ENCODE data around the gene GOPC. TPM values are rescaled to one million over a fixed set of nuclear protein-coding genes. Genes with fewer than 3 reads are reported as not detected.

The GOPC gene
- total and polyA plus RNA-seq, 2 of the 13 experiments (the other 11 are each of a cell fraction or from before 2014, with no cell fraction given) = 20.9 to 41.5 TPM

- TF ChIP-seq ERF (CRISPR knock-in tag; IDR thresholded peaks at IDR 0.05) (no peak), HOMEZ (CRISPR knock-in tag; IDR thresholded peaks at IDR 0.05; ENCODE audit: low read depth) (peak; percentile 24; the same call in 1 of the 2 replicates), GABPB1 (CRISPR knock-in tag; IDR thresholded peaks at IDR 0.05) (no peak), SRSF4 (IDR thresholded peaks at IDR 0.05; ENCODE audit: low read depth, low read length, poor library complexity, severe bottlenecking) (no peak), ZNF329 (CRISPR knock-in tag; IDR thresholded peaks at IDR 0.05; ENCODE audit: low read depth) (no peak), ATRX (CRISPR knock-in tag; IDR thresholded peaks at IDR 0.05; ENCODE audit: borderline replicate concordance) (no peak), MTERF4 (CRISPR knock-in tag; IDR thresholded peaks at IDR 0.05) (no peak), MAFK (conservative IDR thresholded peaks at IDR 0.05 in 1 of 2, IDR thresholded peaks at IDR 0.05 in 1 of 2; ENCODE audit: low read length in 2 of 2) (peak; percentile 42 to 48; a peak in 3 of 4 replicates), ZBTB2 (CRISPR knock-in tag; IDR thresholded peaks at IDR 0.05; ENCODE audit: low read depth) (no peak), MXD4 (CRISPR knock-in tag; IDR thresholded peaks at IDR 0.05) (no peak), ETV5 (CRISPR knock-in tag; IDR thresholded peaks at IDR 0.05; ENCODE audit: borderline replicate concordance) (peak; percentile 26; the same call in 1 of the 2 replicates), IKZF4 (CRISPR knock-in tag; IDR thresholded peaks at IDR 0.05; ENCODE audit: borderline replicate concordance, low read depth, not compliant biosample characterization) (no peak), IRF1 (CRISPR knock-in tag; IDR thresholded peaks at IDR 0.05; ENCODE audit: low read depth) (no peak), NFRKB (IDR thresholded peaks at IDR 0.05) (no peak), RFX5 (IDR thresholded peaks at IDR 0.05; ENCODE audit: low read depth, low read length) (no peak), SOX13 (IDR thresholded peaks at IDR 0.05) (no peak), SOX13 (CRISPR knock-in tag; conservative IDR thresholded peaks at IDR 0.05 in 1 of 2, IDR thresholded peaks at IDR 0.05 in 1 of 2) (peak in 1 of 2 experiments; percentile 14; a peak in 1 of 4 replicates), SRSF9 (IDR thresholded peaks at IDR 0.05; ENCODE audit: borderline replicate concordance, insufficient read depth, low read depth, low read length, poor library complexity, severe bottlenecking) (no peak), EP300 (IDR thresholded peaks at IDR 0.05; ENCODE audit: low read depth in 2 of 2, low read length in 2 of 2) (peak in 1 of 2 experiments; percentile 67; a peak in 2 of 4 replicates), EP300 (CRISPR knock-in tag; IDR thresholded peaks at IDR 0.05; ENCODE audit: borderline replicate concordance) (peak; percentile 47; the same call in 1 of the 2 replicates), ARNTL (CRISPR knock-in tag; IDR thresholded peaks at IDR 0.05) (no peak), FLYWCH1 (CRISPR knock-in tag; IDR thresholded peaks at IDR 0.05) (no peak), FOXP1 (IDR thresholded peaks at IDR 0.05) (no peak), FOXP1 (CRISPR knock-in tag; IDR thresholded peaks at IDR 0.05) (peak; percentile 66), KLF12 (CRISPR knock-in tag; IDR thresholded peaks at IDR 0.05; ENCODE audit: borderline replicate concordance) (no peak), HMG20A (CRISPR knock-in tag; IDR thresholded peaks at IDR 0.05; ENCODE audit: borderline replicate concordance) (no peak; the same call in 1 of the 2 replicates), TEAD3 (CRISPR knock-in tag; optimal IDR thresholded peaks at IDR 0.05; ENCODE audit: borderline replicate concordance) (peak; percentile 60)
These were observed 53.5 kb downstream of the GOPC start (continued) for GRCh38 chr6:117548797-117549301.
